HG03064 (cell line): ENCODE data around the gene TMEM30A.

ENCODE experiments used
- ATAC-seq: cut with Tn5 transposase; IDR thresholded peaks from one replicate; pipeline ENCODE4 v1.9.1; 2021; ENCODE audit warnings: low read depth; ENCODE audit not compliant: unreplicated experiment

The TMEM30A gene

GRCh38 chr6:75266716-75267291, 17.8 kb downstream of the TMEM30A start:
- ATAC-seq: no peak

- ATAC-seq: no peak
Measured at GRCh38 chr6:75263401-75263750, 21.2 kb downstream of the TMEM30A start.

GRCh38 chr6:75262716-75263400, 21.7 kb downstream of the TMEM30A start:
- ATAC-seq: no peak

- no peak for ATAC-seq
Measured at GRCh38 chr6:75261299-75261698, 23.3 kb downstream of the TMEM30A start.

GRCh38 chr6:75257343-75258087, 27.1 kb downstream of the TMEM30A start:
- ATAC-seq: no peak

- no peak for ATAC-seq
Measured at GRCh38 chr6:75250552-75250951, 34.0 kb downstream of the TMEM30A start.

- no peak for ATAC-seq
Measured at GRCh38 chr6:75249837-75250236, 34.8 kb downstream of the TMEM30A start.

- no peak for ATAC-seq
Measured at GRCh38 chr6:75246386-75246785, 38.2 kb downstream of the TMEM30A start.

- ATAC-seq: peak; percentile 17
Measured at GRCh38 chr6:75244063-75244584, 40.5 kb downstream of the TMEM30A start.

- peak; percentile 97 for ATAC-seq
Measured at GRCh38 chr6:75243333-75244062, 41.1 kb downstream of the TMEM30A start, which contains the start of gene COX7A2. COX7A2 (minus strand) TSS chr6:75243801; CDS start chr6:75243734, 67 bp downstream.

- ATAC-seq: no peak
Measured at GRCh38 chr6:75236630-75237029, 48.0 kb downstream of the TMEM30A start.

GRCh38 chr6:75235271-75235670, 49.3 kb downstream of the TMEM30A start:
- ATAC-seq: no peak

- ATAC-seq: no peak
Measured at GRCh38 chr6:75234126-75234865, 50.3 kb downstream of the TMEM30A start.

GRCh38 chr6:75233092-75233615, 51.4 kb downstream of the TMEM30A start:
- ATAC-seq: no peak

- ATAC-seq: no peak
Measured at GRCh38 chr6:75230484-75231325, 53.9 kb downstream of the TMEM30A start.

- no peak for ATAC-seq
Measured at GRCh38 chr6:75224303-75224926, 60.2 kb downstream of the TMEM30A start.

- ATAC-seq: no peak
Measured at GRCh38 chr6:75223428-75223827, 61.2 kb downstream of the TMEM30A start.

GRCh38 chr6:75222261-75222660, 62.3 kb downstream of the TMEM30A start:
- no peak for ATAC-seq

- no peak for ATAC-seq
Measured at GRCh38 chr6:75221116-75221515, 63.5 kb downstream of the TMEM30A start.
